IMR-90 (cell line): ENCODE results near the gene TRPC4. TPM values are rescaled to one million over a fixed set of nuclear protein-coding genes. Genes with fewer than 3 reads are reported as not detected.

Experiments used
- ATAC-seq: fragments of 200-7000 bp; cut with Tn5 transposase; 2 replicates; pipeline ENCODE4 v1.9.1; 2020; ENCODE audit warnings: low read depth, mild to moderate bottlenecking, moderate library complexity
- BruUV-seq: library from RNA; stranded (reverse); fragments of 400-500 nt; replicated peaks from 2 replicates; lab custom pipeline; 2021; lab: Mats Ljungman, UMichigan
- CTCF ChIA-PET: fragments of 300-600 bp; formaldehyde crosslinking; extraction: SDS; loops from one replicate; lab custom pipeline; 2021; ENCODE audit warnings: antibody characterized with exemption; lab: Yijun Ruan, JAX
- POLR2A ChIA-PET: fragments of 300-600 bp; sonication (Branson Sonifier 250); formaldehyde crosslinking; loops from one replicate; lab custom pipeline; 2022; ENCODE audit warnings: antibody characterized with exemption; ENCODE audit not compliant: unreplicated experiment; lab: Charles Lee
- DNase-seq: peaks from one replicate; pipeline ENCODE4 v3.0.0; 2013
- H2AFZ ChIP-seq: replicated peaks from 2 replicates; pipeline ENCODE3; 2013; ENCODE audit warnings: low read length, mild to moderate bottlenecking; ENCODE audit not compliant: poor library complexity
- H2AK5ac ChIP-seq: 2 replicates; pipeline ENCODE4 v1.6.1; 2013; ENCODE audit warnings: low read depth, low read length, inconsistent platforms
- H2AK9ac ChIP-seq: replicated peaks from 2 replicates; pipeline ENCODE3; 2013; ENCODE audit warnings: mild to moderate bottlenecking, low read depth, low read length, moderate library complexity; ENCODE audit not compliant: poor library complexity
- H2BK120ac ChIP-seq: 2 replicates; pipeline ENCODE4 v1.6.1; 2013; ENCODE audit warnings: low read depth, low read length, inconsistent platforms
- H2BK15ac ChIP-seq: 3 replicates; pipeline ENCODE4 v1.6.1; 2013; ENCODE audit warnings: low read depth, low read length, inconsistent platforms
- H2BK20ac ChIP-seq: 2 replicates; pipeline ENCODE4 v1.6.1; 2013; ENCODE audit warnings: low read depth, mild to moderate bottlenecking, inconsistent platforms, low read length, moderate library complexity
- H2BK5ac ChIP-seq: 2 replicates; pipeline ENCODE4 v1.6.1; 2013; ENCODE audit warnings: mild to moderate bottlenecking, low read depth, low read length, inconsistent platforms; ENCODE audit not compliant: poor library complexity, severe bottlenecking
- H3K14ac ChIP-seq: replicated peaks from 2 replicates; pipeline ENCODE4 v1.6.1; 2013; ENCODE audit warnings: low read depth, low read length, inconsistent platforms
- H3K18ac ChIP-seq: 2 replicates; pipeline ENCODE4 v1.6.1; 2013; ENCODE audit warnings: low read depth, low read length, control low read depth
- H3K23ac ChIP-seq: 2 replicates; pipeline ENCODE4 v1.6.1; 2013; ENCODE audit warnings: low read depth, low read length, inconsistent platforms
- H3K27ac ChIP-seq: 2 replicates; pipeline ENCODE4 v1.5.1; 2013; ENCODE audit warnings: mild to moderate bottlenecking, control low read depth, low read length; ENCODE audit not compliant: insufficient read depth
- H3K27me3 ChIP-seq: 2 replicates; pipeline ENCODE4 v1.6.1; 2013; ENCODE audit warnings: low read length; ENCODE audit not compliant: control insufficient read depth, insufficient read depth
- H3K36me3 ChIP-seq: 2 replicates; pipeline ENCODE4 v1.6.1; 2013; ENCODE audit warnings: low read length, mixed read lengths; ENCODE audit not compliant: control insufficient read depth, insufficient read depth
- H3K4ac ChIP-seq: 2 replicates; pipeline ENCODE4 v1.6.1; 2013; ENCODE audit warnings: low read depth, low read length, inconsistent platforms
- H3K4me1 ChIP-seq: 2 replicates; pipeline ENCODE4 v1.6.1; 2013; ENCODE audit warnings: low read length, mixed read lengths; ENCODE audit not compliant: control insufficient read depth, insufficient read depth
- H3K4me2 ChIP-seq: 2 replicates; pipeline ENCODE4 v1.6.1; 2013; ENCODE audit warnings: low read depth, mild to moderate bottlenecking, control low read depth, low read length, moderate library complexity
- H3K4me3 ChIP-seq: 2 replicates; pipeline ENCODE4 v1.5.1; 2013; ENCODE audit warnings: low read depth, mild to moderate bottlenecking, control low read depth, low read length, moderate library complexity; ENCODE audit not compliant: insufficient read depth
- H3K56ac ChIP-seq: 2 replicates; pipeline ENCODE4 v1.6.1; 2013; ENCODE audit warnings: low read length, inconsistent platforms; ENCODE audit not compliant: insufficient read depth; ENCODE audit errors: extremely low read depth
- H3K79me1 ChIP-seq, 2 experiments: 2 replicates each; pipeline ENCODE4 v1.6.1; 2013; ENCODE audit warnings: low read length in 2 of 2, inconsistent platforms in 1 of 2, low read depth in 1 of 2
- H3K9ac ChIP-seq: 2 replicates; pipeline ENCODE4 v1.6.1; 2013; ENCODE audit warnings: low read depth, low read length, control low read depth
- H3K9me1 ChIP-seq: 2 replicates; pipeline ENCODE4 v1.6.1; 2013; ENCODE audit warnings: low read length, inconsistent platforms; ENCODE audit not compliant: insufficient read depth
- H3K9me3 ChIP-seq: 2 replicates; pipeline ENCODE4 v1.6.1; 2013; ENCODE audit warnings: low read length; ENCODE audit not compliant: control insufficient read depth, insufficient read depth
- H4K20me1 ChIP-seq: 2 replicates; pipeline ENCODE4 v1.6.1; 2013; ENCODE audit warnings: low read length, inconsistent platforms; ENCODE audit not compliant: insufficient read depth
- H4K5ac ChIP-seq: 2 replicates; pipeline ENCODE4 v1.6.1; 2013; ENCODE audit warnings: mild to moderate bottlenecking, low read depth, low read length, control low read depth
- H4K8ac ChIP-seq, 2 experiments: 2 replicates each; pipeline ENCODE4 v1.6.1; 2013; ENCODE audit warnings: low read depth in 2 of 2, low read length in 2 of 2, control low read depth in 1 of 2, inconsistent platforms in 1 of 2
- H4K91ac ChIP-seq: 2 replicates; pipeline ENCODE4 v1.6.1; 2013; ENCODE audit warnings: low read depth, low read length, inconsistent platforms; ENCODE audit not compliant: insufficient read depth
- CEBPB ChIP-seq: IDR thresholded peaks from 2 replicates; pipeline ENCODE4 v1.6.1; 2012; ENCODE audit warnings: low read depth, low read length, improper control_type of control experiment
- CHD1 ChIP-seq: IDR thresholded peaks from 2 replicates; pipeline ENCODE4 v1.6.1; 2012; ENCODE audit warnings: low read depth, low read length, improper control_type of control experiment
- ELK1 ChIP-seq: fragments of 150-350 bp; IDR thresholded peaks from 2 replicates; pipeline ENCODE4 v1.6.1; 2016; ENCODE audit warnings: low read depth, mild to moderate bottlenecking, low read length, moderate library complexity, borderline replicate concordance
- FOS ChIP-seq: fragments of 150-350 bp; IDR thresholded peaks from 2 replicates; pipeline ENCODE4 v1.6.1; 2016; ENCODE audit warnings: low read depth, low read length
- MAFK ChIP-seq: IDR thresholded peaks from 2 replicates; pipeline ENCODE4 v1.6.1; 2012; ENCODE audit warnings: low read depth, low read length, improper control_type of control experiment
- MAZ ChIP-seq: IDR thresholded peaks from 2 replicates; pipeline ENCODE4 v1.6.1; 2012; ENCODE audit warnings: low read depth, mild to moderate bottlenecking, low read length, improper control_type of control experiment, moderate library complexity, borderline replicate concordance
- MXI1 ChIP-seq: IDR thresholded peaks from 2 replicates; pipeline ENCODE4 v1.6.1; 2012; ENCODE audit warnings: low read depth, mild to moderate bottlenecking, low read length, moderate library complexity, borderline replicate concordance
- POLR2A ChIP-seq: IDR thresholded peaks from 2 replicates; pipeline ENCODE4 v1.6.1; 2012; ENCODE audit warnings: mild to moderate bottlenecking, low read depth, low read length
- RAD21 ChIP-seq: IDR thresholded peaks from 2 replicates; pipeline ENCODE4 v1.6.1; 2012; ENCODE audit warnings: low read length, improper control_type of control experiment
- RCOR1 ChIP-seq: IDR thresholded peaks from 2 replicates; pipeline ENCODE4 v1.6.1; 2012; ENCODE audit warnings: mild to moderate bottlenecking, low read length, improper control_type of control experiment; ENCODE audit not compliant: insufficient replicate concordance
- RFX5 ChIP-seq: IDR thresholded peaks from 2 replicates; pipeline ENCODE4 v1.8.0; 2012; ENCODE audit warnings: low read depth, mild to moderate bottlenecking, low read length, moderate library complexity
- SMC3 ChIP-seq: fragments of 150-350 bp; IDR thresholded peaks from 2 replicates; pipeline ENCODE4 v1.6.1; 2016; ENCODE audit warnings: low read depth, mild to moderate bottlenecking, antibody characterized with exemption, low read length, moderate library complexity
- USF2 ChIP-seq: fragments of 150-350 bp; IDR thresholded peaks from 2 replicates; pipeline ENCODE4 v1.6.1; 2017; ENCODE audit warnings: mild to moderate bottlenecking, antibody characterized with exemption, low read length, low read depth
- WGBS, 2 experiments: methylation state at CpG; one replicate each; pipeline versions ENCODE4 v1.1.5 to v1.1.7; 2013; ENCODE audit warnings: missing lambda C conversion rate in 2 of 2; ENCODE audit not compliant: insufficient read length in 1 of 2; ENCODE audit errors: extremely low coverage in 2 of 2; 5-methylcytosine and 5-hydroxymethylcytosine counted together
- dilution Hi-C: fragments of 300-500 bp; cut with HindIII; formaldehyde crosslinking; loops from one replicate; pipeline ENCODE4 v1.14.3; 2018; ENCODE audit warnings: low sequenced_read_pairs; ENCODE audit not compliant: unreplicated experiment
- in situ Hi-C: fragments of 300-500 bp; cut with MboI; formaldehyde crosslinking; loops from 3 replicates; pipeline ENCODE4 v1.14.3; 2019; ENCODE audit warnings: low sequenced_read_pairs, inconsistent platforms, mixed read lengths
- intact Hi-C: fragments of 100-400 bp; cut with micrococcal nuclease; formaldehyde crosslinking; loops from 2 replicates; pipeline ENCODE4 v1.10.0; 2022
- polyA plus RNA-seq, 3 experiments: library from polyadenylated mRNA; depleted of rRNA; stranded (reverse); fragments of >200 nt; gene quantifications; 2 replicates each; pipeline ENCODE4 v1.2.3, GENCODE V29; 2012; ENCODE audit warnings: low replicate concordance in 1 of 3
- total RNA-seq: library from RNA; depleted of rRNA; stranded (reverse); fragments of >200 nt; gene quantifications from 2 replicates; pipeline ENCODE4 v1.2.3, GENCODE V29; 2012
- TF ChIP-seq, protein P1 (sequence below): conservative IDR thresholded peaks from 2 replicates; pipeline ENCODE4 v1.5.1; 2012; ENCODE audit warnings: mild to moderate bottlenecking, low read depth, low read length, improper control_type of control experiment

Gene TRPC4
- total and polyA plus RNA-seq, 2 of the 4 experiments (the other 2 are of a cell fraction): 1.9 to 5.2 TPM

- no TSS peak for BruUV-seq
Observed at GRCh38 chr13:37772644-37773043, 96.9 kb downstream of the TRPC4 start.

More at GRCh38 chr13:37772644-37773043, 96.9 kb downstream of the TRPC4 start:
- intact Hi-C loops: no loop called here
- no peaks in the 10 kb centered on the region for H3K4me1 ChIP-seq
- H2BK5ac ChIP-seq: no peak overlapping the region
- H3K14ac ChIP-seq: no peak overlapping the region
- no peak overlapping the region for H3K18ac ChIP-seq
- H3K9me3 ChIP-seq: no peaks in the 10 kb centered on the region
- H3K9ac ChIP-seq: no peak overlapping the region
- DNase-seq (no peak), ATAC-seq (no peak)
- no peak overlapping the region for H2AK9ac ChIP-seq
- H3K27me3 ChIP-seq: no peaks in the 10 kb centered on the region
- H4K5ac ChIP-seq: no peak overlapping the region
- H2BK120ac ChIP-seq: no peak overlapping the region
- H2BK15ac ChIP-seq: no peak overlapping the region
- H3K23ac ChIP-seq: no peak overlapping the region
- H3K4ac ChIP-seq: no peak overlapping the region
- no peak overlapping the region for H3K56ac ChIP-seq
- H2AFZ ChIP-seq: no peak overlapping the region
- no peak overlapping the region for H2BK20ac ChIP-seq
- in situ Hi-C loops: no loop called here
- H4K8ac ChIP-seq: no peak overlapping the region
- dilution Hi-C loops: no loop called here
- POLR2A ChIA-PET: no interaction called here
- CTCF ChIA-PET: no interaction called here
- no peaks in the 10 kb centered on the region for H3K79me1 ChIP-seq
- no peak overlapping the region for H3K4me2 ChIP-seq
- no peak overlapping the region for H2AK5ac ChIP-seq
- TF ChIP-seq CEBPB: no peak
- TF ChIP-seq, protein P1, sequence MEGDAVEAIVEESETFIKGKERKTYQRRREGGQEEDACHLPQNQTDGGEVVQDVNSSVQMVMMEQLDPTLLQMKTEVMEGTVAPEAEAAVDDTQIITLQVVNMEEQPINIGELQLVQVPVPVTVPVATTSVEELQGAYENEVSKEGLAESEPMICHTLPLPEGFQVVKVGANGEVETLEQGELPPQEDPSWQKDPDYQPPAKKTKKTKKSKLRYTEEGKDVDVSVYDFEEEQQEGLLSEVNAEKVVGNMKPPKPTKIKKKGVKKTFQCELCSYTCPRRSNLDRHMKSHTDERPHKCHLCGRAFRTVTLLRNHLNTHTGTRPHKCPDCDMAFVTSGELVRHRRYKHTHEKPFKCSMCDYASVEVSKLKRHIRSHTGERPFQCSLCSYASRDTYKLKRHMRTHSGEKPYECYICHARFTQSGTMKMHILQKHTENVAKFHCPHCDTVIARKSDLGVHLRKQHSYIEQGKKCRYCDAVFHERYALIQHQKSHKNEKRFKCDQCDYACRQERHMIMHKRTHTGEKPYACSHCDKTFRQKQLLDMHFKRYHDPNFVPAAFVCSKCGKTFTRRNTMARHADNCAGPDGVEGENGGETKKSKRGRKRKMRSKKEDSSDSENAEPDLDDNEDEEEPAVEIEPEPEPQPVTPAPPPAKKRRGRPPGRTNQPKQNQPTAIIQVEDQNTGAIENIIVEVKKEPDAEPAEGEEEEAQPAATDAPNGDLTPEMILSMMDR: no peak
- no peak for TF ChIP-seq USF2
- TF ChIP-seq RFX5: no peak
- TF ChIP-seq RAD21: no peak
- TF ChIP-seq SMC3: no peak
- no peak for TF ChIP-seq ELK1
- no peak for TF ChIP-seq POLR2A
- no peak for TF ChIP-seq CHD1
- TF ChIP-seq MXI1: no peak
- no peak for TF ChIP-seq MAFK
- TF ChIP-seq FOS: no peak
- TF ChIP-seq MAZ: no peak
- TF ChIP-seq RCOR1: no peak
- no peaks in the 10 kb centered on the region for H4K20me1 ChIP-seq
- H4K91ac ChIP-seq: no peak overlapping the region
- H3K27ac ChIP-seq: no peak overlapping the region
- WGBS, 2 experiments: no CpG with 5 or more reads among the region's 7 CpGs
- H3K9me1 ChIP-seq: no peaks in the 10 kb centered on the region
- no peaks in the 10 kb centered on the region for H3K36me3 ChIP-seq
- no peak overlapping the region for H3K4me3 ChIP-seq
